Measurements from ENCODE around the gene IL17RA.

IL17RA gene

DNA sequence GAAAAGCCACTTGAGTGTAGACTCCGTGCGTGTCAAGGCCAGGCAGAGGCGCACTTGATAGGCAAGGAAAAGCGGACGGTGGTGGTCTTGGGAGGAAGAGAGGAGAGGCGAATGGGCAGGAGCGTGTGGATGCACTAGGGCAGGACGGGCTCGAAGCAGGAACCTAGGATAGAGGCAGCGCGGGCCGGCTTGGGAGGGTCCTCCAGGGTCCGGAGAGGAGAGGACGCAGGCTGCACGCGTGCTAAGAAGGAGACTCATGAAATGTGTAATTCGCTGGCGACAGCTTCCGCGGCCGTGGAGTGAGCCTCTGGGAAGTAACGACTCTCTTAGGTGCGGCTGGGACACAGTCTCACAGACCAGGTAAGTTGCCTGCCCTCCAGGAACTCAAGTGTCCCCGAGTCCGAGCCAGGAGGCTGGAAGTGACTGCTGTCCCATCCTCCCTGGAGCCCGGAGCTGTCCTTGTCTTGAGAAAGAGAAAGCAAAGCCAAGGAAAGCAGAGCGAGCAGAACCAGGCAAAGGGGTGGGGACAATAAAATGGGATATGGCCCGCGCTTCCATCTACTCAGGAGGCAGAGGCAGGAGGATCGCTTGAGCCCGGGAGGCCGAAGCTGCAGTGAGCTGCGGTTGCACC lies 874 bp upstream of the IL17RA start:
- DNase-seq (ENCODE audit: low spot score) = no peak

GRCh38 chr22:17085277-17086181 lies 729 bp downstream of the IL17RA start:
- DNase-seq (ENCODE audit: low spot score) = no peak

DNA sequence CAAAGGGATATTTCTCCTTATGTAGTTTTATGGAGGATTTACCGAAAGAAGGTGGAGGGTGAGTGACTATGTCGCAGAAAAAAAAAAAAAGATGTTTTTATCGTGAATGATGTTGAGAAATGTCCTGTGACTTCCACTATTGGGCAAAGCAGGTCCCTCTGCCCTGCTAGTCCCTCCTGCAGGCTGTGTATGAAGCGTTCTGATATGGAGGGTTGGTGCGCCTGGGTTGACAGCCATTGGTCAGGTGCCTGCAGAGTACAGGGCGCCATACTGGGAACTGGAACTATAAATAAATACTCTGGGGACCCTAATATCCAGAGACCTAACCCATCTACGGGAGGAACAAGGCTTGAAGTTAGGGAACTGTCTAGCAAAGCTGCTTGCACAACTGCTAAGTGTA lies 1.5 kb downstream of the IL17RA start:
- no peak for DNase-seq (ENCODE audit: low spot score)

- DNase-seq (ENCODE audit: low spot score) = no peak
These were observed 2.1 kb downstream of the IL17RA start for GRCh38 chr22:17086788-17087497.

DNA sequence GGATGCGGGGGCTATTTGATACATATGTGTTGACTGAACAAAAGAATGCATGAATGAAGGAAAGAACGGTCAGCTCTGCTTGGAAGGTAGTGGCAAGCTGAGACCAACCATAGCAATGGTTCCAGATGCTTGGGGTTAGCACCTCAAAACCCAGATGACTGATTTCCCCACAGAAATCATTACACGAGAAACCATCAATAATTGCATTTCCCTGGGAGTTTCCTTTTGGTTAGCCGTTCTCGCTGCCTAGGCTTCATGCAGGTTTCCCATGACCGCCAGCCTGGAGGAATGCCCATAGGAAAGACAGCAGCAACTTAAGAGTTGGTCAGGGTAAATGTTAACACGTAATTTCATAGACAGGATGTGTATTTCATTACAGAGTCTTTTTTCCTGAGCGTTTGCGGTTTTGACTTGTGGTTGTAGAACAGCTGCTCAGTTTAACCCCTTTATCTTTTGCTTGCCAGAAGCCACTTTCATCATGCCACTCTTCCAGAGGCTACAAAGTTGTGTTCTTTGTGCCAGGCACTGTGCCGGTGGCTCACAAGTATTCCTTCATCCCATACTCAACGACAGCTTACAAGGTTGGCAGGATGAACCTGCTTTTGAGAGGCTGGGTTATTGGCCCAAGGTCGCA lies 2.8 kb downstream of the IL17RA start:
- DNase-seq (ENCODE audit: low spot score) = no peak

GRCh38 chr22:17090550-17090949 lies 5.8 kb downstream of the IL17RA start:
- DNase-seq (ENCODE audit: low spot score) = no peak

DNA sequence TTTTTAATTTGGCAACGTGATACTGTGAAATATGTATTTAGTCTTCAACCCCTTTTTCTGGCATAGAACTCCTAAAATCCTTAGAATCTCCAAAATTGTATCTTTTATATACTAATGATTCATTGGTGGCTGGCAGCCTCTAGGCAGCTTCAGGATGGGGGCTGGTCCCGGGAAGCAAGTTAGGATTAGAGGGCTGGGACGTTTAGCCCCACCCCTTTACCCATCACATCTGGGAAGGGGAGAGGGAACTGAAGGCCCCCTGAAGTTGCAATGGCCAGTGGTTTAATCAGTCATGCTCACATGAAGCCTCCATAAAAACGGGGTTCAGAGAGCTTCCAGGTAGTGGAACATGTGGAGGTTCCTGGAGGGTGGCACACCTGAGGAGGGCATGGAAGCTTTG lies 7.1 kb downstream of the IL17RA start:
- DNase-seq (ENCODE audit: low spot score) = no peak

- no peak for DNase-seq (ENCODE audit: low spot score)
These were observed 8.3 kb downstream of the IL17RA start for GRCh38 chr22:17093081-17093480.

DNA sequence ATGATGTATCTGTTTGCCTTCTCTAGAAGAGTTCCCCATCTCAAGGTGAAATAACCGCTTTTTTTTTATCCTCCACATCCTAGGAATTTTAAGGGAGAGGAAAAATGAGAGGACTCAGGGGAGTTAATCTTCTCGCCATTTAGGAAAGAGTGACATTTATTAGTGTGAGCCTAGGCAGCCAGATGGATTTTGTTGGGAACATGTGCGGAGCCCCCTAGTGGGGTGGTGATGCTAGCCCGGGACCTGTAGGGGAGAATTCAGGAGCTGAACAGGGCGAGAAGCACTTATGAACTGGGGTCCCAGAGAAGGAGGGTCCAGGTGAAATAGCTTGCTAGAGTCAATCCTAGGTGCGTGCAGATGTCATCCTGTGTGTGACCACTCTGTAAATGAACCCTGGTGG lies 10.7 kb downstream of the IL17RA start:
- no peak for DNase-seq (ENCODE audit: low spot score)

DNA sequence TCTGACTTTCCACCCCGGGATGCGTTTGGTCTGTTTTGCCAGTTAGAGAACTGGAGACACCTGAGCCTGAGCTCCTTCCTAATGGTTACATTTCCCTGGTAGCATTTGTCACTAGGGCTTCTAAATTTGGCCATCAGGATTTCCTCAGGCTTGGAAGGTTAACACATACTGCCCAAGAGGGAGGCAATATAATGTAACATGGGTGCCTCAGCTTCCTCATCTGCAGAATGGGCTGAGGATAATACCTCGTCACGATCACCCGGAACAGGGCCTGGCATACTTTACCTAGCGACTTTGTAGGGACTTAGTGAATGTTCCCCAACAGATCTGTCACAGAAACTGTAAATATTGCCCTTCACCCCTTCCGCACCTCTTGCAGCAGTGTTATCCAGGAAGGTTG lies 11.3 kb downstream of the IL17RA start:
- no peak for DNase-seq (ENCODE audit: low spot score)

DNA sequence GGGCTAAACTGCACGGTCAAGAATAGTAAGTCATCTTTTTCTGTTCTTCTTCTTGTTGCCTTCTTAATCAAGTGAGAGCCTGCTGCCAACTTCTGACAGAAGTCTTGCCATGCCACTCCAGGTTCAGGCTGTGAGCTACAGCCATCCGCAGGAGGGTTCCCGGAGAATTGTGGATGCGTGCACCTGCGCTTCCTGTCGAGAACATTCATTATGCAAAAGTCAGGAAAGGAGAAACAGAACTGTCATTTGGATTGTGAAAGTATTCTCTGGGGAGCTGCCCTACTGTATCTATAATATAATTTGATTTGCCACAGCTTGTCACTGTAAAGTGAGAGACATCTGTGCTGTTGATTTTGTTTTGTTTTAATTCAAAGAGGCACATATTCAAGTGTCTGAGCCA lies 12.3 kb downstream of the IL17RA start:
- DNase-seq (ENCODE audit: low spot score) = no peak

DNA sequence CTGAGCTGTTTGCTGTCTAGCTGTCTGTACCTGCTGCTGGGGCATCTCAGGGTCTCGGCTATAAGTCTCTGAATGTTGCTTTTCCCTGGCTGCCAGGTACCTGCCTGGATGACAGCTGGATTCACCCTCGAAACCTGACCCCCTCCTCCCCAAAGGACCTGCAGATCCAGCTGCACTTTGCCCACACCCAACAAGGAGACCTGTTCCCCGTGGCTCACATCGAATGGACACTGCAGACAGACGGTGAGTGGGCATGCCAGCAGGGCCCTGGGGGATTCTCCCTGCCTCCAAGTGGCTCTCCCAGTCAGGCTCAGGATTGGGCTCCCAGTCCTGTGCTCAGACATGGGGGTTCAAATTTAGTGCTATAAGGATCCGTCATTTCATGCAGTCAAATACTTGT lies 12.9 kb downstream of the IL17RA start:
- no peak for DNase-seq (ENCODE audit: low spot score)

DNA sequence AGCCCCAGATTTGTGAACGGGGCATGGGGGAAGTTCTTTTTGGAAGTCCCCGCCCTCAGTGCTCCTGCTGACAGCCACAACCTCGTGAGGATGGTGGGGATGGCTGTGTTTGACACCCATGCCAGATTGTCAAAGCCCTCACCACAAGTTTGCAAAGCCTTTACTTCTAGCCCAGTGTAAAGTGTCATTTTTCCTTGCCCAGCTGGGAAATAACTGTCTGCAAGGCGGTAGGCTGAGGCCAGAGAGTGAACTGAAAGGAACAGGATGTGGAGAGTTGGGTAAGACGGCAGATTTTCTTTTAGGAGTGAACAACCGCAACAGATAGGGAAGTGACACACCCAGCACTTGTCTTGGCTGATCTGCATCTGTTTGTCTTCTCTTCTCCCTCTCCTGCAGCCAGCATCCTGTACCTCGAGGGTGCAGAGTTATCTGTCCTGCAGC lies 13.6 kb downstream of the IL17RA start:
- DNase-seq (ENCODE audit: low spot score) = no peak

- no peak for DNase-seq (ENCODE audit: low spot score)
These were observed 15.8 kb downstream of the IL17RA start for GRCh38 chr22:17100621-17101020.

GRCh38 chr22:17101475-17102296 lies 16.9 kb downstream of the IL17RA start:
- no peak for DNase-seq (ENCODE audit: low spot score)

DNA sequence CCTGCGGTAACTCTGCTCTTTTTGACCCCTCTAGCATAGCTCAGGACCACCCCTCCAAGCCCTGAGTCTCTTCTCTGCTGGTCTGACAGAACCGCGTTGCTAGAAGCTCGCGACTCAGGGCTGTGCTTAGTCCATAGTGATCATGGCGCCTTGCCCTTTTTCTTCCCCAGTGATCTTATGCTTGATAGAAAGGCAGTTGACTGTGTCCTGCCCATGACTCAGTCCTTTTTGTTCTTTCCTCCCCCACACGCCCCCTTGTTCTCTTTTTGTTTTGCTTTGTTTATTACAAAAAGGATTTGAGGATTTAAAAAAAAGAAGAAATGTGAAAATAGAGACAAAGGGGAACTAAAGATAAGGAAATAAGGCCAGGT lies 17.5 kb downstream of the IL17RA start:
- no peak for DNase-seq (ENCODE audit: low spot score)

DNA sequence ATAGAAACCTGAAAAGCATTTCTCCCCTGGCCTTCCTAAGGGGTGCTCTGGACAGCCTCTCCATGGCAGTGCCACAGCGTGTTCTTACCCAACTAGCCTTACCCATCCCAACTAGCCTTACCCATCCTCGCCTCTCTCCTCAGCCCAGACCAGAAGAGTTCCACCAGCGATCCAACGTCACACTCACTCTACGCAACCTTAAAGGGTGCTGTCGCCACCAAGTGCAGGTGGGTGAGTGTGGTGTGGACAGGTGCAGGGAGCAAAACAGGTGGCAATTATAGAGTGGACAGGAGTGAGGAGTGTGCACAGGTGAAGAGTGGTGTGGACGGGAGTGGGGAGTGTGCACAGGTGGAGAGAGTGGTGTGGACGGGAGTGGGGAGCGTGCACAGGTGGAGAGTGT lies 18.6 kb downstream of the IL17RA start:
- no peak for DNase-seq (ENCODE audit: low spot score)

GRCh38 chr22:17104336-17104935 lies 19.6 kb downstream of the IL17RA start:
- DNase-seq (ENCODE audit: low spot score) = no peak

DNA sequence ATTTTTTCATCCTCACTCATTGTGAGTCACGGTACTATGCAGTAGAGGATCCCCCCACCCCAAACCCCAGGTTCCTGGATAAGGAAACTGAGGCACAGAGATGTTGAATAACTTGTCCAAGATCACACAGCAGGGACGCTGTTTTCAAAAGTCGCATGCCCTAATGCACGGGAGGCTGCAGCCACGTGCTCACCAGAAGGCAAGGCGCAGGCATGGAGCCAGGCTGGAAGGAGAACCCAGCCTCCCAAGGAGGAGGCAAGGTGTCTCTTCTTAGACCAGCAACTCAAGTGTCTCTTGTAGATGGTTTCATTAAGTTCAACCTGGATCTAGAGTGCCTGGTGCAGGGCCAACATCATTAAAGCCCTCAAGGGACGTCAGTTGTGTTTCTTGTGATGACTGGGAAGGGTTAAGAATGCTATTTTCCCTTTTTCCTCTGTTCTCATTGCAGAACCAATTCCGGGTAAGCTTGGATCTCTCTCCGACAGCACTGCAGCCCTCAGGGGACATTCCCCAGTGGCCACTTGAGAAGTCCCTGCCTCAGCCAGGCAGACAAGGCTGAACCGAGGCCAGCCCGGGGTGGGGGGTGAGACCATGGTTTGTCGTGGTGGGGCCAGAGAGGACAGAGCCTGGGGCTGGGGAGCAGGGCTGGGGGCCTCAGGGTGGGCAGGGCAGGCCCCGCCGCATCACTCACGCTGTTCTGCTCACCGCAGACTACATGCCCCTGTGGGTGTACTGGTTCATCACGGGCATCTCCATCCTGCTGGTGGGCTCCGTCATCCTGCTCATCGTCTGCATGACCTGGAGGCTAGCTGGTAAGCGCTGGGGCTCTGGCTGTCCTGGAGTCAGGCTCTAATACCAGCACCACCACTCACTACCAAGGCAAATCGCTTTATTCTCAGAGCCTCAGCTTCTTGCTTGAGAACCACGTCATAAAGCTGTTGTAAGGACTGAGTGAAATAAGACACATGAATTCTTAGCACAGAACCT lies 20.6 kb downstream of the IL17RA start:
- no peak for DNase-seq (ENCODE audit: low spot score)

Data from cerebellar cortex (tissue), 1 donor.